HG03521 (cell line): Measurements from ENCODE around the gene TDRD7.
A peak's percentile ranks its signal among the peaks of the same experiment; 100 is the strongest.
"Not testable (repeated sequence)": the region's sequence is repeated elsewhere in the genome, so short reads cannot be mapped to it uniquely, and the experiment has no call there.

ENCODE experiments used
- ATAC-seq: cut with Tn5 transposase; IDR thresholded peaks from one replicate; pipeline ENCODE4 v1.9.1; 2021; ENCODE audit warnings: mild to moderate bottlenecking, moderate library complexity; ENCODE audit not compliant: unreplicated experiment

TDRD7 gene

DNA sequence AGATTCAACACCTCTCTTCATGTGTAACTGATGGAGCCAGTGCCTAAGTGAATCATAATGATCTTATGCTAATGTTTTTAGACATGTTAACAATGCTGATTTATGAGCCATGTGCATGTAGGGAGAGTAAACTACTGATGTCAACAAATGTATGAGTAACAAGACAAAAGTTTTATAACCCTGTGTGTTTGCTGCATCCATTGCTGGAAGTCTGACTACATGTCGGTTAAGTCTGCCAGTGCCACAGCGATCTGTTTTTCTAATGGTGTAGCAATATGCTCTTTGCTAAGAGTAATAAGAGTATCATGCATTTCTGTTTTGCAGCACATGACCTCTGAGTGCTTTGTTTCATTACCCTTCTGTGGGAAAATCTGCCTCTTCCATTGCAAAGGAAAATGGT, 63.2 kb downstream of the TDRD7 start:
- ATAC-seq: no peak

DNA sequence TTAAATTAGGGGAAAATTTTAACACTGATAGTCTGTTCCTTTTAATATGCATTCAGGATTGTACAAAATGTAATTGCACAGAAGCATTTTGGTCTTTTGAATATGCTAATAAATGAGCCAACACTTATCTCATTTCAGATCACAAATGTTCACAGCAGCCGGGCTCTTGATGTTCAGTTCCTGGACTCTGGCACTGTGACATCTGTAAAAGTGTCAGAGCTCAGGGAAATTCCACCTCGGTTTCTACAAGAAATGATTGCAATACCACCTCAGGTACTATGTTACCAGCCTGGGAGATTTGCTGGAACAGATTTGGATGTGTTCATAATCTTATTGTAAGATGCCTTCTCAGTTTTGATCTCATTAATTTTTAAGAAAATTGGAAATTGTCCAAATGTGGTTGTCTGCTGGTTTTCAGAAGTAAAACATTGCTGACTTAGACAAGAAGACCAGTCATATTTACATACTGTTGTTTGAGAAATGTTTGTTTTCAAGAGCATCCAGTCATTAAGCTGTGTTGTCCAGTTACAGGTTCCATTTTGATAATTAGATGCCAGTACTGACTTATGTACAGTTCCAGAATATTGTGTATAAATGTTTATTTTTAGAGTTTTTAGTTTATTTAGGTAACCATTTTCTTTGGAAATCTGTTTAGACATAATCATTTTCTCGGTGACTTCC, 66.5 kb downstream of the TDRD7 start:
- ATAC-seq: no peak

DNA sequence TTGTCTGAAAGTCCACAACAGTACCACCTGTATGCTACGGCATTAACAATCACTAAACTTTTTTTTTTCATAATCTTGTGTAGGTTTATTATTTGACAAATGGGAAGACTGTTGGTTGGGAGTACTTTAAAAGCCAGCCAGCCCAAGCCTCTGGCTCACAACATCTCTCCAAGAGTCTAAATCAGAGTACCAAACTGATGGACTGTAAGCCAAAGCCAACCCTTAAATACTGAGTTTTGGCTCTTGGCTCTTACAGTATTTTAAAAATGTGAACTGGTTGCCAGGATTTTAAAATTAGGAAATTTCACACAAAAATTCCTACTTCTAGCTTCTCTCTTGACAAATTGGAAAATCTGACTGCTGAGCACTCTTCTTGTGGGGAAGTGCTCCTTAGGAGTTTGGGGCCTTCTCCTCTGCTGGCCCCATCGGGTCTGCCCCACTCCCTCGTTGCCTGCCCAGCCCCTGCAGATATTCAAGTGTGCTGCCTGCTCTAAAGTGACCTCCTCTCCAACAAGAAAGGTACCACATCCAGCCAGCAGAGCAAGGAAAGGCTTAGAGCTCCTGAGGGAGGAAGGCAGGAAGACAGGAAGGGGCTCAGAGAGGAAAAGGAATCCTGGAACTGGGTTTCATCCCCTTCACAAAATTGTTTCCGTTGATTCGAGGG, 67.7 kb downstream of the TDRD7 start:
- no peak for ATAC-seq

GRCh38 chr9:97480174-97480573, 68.3 kb downstream of the TDRD7 start:
- no peak for ATAC-seq

GRCh38 chr9:97480749-97481148, 68.9 kb downstream of the TDRD7 start:
- ATAC-seq: no peak

GRCh38 chr9:97484134-97484533, 72.2 kb downstream of the TDRD7 start:
- no peak for ATAC-seq

DNA sequence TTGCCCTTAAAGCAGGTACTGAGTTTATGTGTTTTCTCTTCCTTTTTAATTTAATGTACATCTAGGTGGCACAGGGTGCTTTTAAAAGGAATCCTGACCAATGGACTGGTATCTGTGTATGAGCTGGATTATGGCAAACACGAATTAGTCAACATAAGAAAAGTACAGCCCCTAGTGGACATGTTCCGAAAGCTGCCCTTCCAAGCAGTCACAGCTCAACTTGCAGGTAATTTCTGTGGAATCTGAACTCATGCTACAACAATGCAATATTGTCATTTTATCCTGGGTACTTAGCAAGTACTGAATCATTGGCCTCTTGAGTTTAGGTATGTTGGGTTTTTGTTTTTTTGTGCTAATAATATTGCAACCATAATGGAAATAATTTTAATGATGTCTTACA, 75.2 kb downstream of the TDRD7 start:
- no peak for ATAC-seq

DNA sequence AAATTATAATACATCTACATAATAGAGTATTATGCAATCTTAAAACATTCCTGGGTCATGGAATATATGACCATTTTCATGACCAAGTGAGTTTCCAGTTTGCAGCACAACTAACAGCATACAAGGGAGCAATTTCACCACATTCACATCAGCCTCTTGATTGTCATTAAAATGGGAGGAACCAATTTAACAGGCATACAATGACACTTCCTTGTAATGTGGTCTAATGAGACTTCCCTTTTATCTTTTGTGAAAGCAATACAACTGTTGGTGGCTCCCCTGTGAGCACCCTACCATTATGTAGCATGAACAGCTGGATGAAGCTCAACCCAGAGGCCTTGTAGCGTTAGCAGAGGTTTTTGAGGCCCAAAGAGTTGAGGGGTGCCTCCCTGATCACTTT, 76.0 kb downstream of the TDRD7 start:
- no peak for ATAC-seq

GRCh38 chr9:97491216-97491999, 79.5 kb downstream of the TDRD7 start:
- no peak for ATAC-seq

DNA sequence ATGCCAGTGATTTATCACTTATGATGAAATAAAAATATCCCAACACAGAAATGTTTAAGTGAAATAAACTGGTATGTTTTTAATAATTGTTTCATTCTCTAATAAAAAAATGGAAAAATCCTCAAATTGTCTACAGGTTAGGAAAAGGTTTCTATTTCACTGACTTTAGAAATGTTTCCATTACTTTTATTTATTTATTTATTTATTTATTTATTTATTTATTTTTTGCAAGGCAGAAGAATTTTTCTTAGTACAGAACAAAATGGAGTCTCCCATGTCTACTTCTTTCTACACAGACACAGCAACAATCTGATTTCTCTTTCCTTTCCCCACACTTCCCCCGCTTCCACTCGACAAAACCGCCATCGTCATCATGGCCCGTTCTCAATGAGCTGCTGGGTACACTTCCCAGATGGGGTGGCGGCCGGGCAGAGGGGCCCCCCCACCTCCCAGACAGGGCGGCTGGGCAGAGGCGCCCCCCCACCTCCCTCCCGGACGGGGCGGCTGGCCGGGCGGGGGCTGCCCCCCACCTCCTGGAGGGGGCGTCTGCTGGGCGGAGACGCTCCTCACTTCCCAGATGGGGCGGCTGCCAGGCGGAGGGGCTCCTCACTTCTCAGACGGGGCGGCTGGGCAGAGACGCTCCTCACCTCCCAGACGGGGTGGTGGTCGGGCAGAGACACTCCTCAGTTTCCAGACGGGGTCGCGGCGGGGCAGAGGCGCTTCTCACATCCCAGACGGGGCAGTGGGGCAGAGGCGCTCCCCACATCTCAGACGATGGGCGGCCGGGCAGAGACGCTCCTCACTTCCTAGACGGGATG, 85.9 kb downstream of the TDRD7 start:
- ATAC-seq: not testable (repeated sequence)

DNA sequence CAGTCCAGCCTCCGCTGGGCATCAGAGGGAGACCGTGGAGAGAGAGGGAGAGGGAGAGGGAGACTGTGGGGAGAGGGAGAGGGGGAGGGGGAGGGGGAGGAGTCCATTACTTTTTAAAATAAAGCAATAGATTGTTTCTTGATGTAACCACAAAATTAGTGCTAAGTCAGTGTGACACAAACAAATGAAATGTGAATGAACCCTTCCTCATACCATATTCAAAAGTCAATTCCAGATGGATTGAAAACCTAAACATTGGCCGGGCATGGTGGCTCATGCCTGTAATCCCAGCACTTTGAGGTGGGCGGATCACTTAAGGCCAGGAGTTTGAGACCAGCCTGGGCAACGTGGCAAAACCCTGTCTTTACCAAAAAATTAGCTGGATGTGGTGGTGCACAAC, 87.0 kb downstream of the TDRD7 start:
- ATAC-seq: not testable (repeated sequence)

DNA sequence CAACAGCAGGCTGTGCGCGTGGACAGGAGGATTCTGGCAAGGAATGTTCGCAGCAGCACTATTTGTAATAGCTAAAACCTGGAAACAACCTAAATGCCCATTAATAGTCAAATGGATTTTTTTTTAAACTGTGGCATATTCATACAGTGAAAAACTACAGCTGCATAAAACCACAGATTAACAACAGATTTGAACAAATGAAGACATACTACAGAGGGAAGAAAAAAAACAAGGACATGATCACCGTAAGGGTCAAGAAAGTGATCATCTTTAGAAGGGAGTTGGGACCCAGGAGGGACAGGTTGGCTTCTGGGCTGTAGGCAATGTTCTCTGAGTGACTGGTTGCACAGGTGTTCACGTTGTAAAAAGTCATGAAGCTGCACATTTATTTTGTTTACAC, 88.4 kb downstream of the TDRD7 start:
- ATAC-seq: no peak

DNA sequence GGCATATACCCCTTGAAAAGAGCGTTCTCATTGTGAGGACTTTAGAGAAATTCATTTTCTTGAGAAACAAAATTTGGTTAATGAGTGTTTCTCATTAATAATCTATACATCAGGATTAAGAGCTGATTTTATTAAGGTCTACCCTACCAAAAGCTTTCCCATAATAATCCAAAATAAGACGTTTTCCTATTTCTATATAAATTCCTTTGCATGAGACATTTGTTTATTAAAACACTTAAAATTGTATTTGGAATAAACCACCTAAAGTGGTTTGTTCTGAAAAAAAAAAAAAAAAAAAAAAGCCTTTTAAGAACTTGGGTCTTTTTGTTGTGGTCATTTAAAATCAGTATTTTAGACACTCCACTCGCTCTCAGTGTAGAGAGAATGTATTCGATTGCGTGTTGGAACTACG, 88.9 kb downstream of the TDRD7 start:
- ATAC-seq: no peak

GRCh38 chr9:97501177-97501971, 89.5 kb downstream of the TDRD7 start, which contains the start of gene TMOD1:
Gene TMOD1, plus strand, starts transcription at chr9:97501666. Its CDS starts 22,523 bp downstream, at chr9:97524189.
- peak; percentile 44 for ATAC-seq

DNA sequence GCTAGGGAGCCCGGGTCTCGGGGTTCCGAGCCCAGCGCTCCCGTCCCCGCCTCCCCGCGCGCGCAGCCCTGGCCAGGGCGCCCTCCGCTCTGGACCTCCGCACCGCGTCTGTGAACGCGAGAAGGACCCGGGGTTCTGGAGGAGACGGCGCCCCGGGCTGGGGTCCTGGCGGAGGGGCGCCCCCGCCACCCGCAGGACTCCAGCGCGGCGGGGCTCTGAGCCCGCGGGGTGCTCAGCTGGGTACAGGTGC, 90.0 kb downstream of the TDRD7 start:
- peak; percentile 32 for ATAC-seq

DNA sequence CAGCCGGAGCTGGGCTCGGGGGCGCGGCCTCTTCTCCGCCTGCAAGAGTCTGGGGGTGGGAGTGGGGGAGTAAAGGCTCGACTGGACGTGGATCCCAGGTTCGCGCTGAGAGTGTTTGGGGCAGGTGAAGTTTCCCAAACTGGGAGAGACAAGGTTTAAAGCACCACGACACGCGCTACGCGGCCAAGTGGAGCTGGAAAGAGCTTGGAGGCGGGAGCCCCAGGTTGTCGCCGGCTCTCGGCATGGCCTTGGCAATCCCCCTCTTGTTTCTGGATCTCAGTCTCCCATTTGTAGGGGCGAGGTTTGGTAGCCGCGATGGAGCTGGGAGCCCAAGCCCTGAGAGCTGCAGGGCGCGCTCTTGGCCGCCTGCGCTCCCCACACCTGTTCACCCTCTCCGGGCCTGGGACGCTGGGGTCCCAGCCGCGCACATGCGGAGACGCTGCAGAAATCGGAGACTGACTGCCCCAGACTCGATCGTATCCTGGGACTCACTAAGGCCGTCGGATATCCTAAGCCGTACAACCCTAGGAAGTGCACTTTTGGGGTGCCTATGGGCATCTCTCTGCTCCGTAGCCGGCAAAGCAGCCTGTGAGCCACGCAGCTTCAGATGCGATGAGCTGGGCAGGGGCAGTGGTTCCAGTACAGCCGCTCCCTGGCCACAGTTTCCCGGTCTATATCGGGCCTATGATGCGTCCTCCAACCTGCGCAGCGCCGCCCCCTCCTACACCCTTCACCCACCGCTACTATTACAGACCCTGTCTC, 90.5 kb downstream of the TDRD7 start:
- ATAC-seq: peak; percentile 16

- ATAC-seq: no peak
These were observed 91.3 kb downstream of the TDRD7 start for GRCh38 chr9:97502984-97503861.

DNA sequence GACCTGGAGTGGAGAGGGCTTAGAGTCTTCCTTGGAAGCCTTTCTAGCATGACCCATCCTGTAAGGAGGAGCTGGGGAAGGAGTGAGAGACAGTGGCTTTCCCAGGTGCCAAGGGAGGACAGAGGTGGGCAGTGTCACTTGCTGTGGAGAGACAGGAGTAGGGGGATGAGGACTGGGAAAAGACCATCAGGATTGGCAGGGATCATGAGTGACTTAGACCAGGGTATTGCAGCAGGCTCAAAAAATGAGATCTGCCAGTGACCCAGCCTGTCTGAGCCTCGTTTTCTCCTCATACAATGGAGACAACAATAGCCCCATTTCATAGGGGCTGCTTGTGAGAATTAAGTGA, 91.9 kb downstream of the TDRD7 start:
- no peak for ATAC-seq
